Stimulated activated CD4-positive, alpha-beta T cell treated with anti-CD3 and anti-CD28 coated beads, Interleukin-4, amount 100 ng/mL, for 48 hours (primary cell): ENCODE results near the gene CHID1.

ENCODE experiments used
- DNase-seq, 2 donors: peaks; one replicate each; pipeline ENCODE4 v3.0.0-alpha.2; 2020; ENCODE audit warnings: low read depth in 2 of 2

The CHID1 gene

GRCh38 chr11:837189-837989, 73.2 kb downstream of the CHID1 start:
- no peak for DNase-seq

- DNase-seq: no peak
Observed at GRCh38 chr11:836700-837099, 73.9 kb downstream of the CHID1 start.

GRCh38 chr11:836274-836673, 74.3 kb downstream of the CHID1 start:
- no peak for DNase-seq

GRCh38 chr11:834371-835316, 76.0 kb downstream of the CHID1 start:
- no peak for DNase-seq

GRCh38 chr11:833849-834311, 76.7 kb downstream of the CHID1 start:
- DNase-seq: no peak

- DNase-seq: no peak
Observed at GRCh38 chr11:833114-833791, 77.4 kb downstream of the CHID1 start.

- peak in 1 of 2 donors; percentile 44 for DNase-seq
Observed at GRCh38 chr11:832529-833113, 78.0 kb downstream of the CHID1 start, which contains the start of gene CD151. Gene CD151 (plus strand): TSS chr11:832952. CDS start chr11:836070, 3,118 bp downstream.

GRCh38 chr11:831961-832528, 78.6 kb downstream of the CHID1 start:
- no peak for DNase-seq

GRCh38 chr11:831118-831864, 79.3 kb downstream of the CHID1 start:
- DNase-seq: no peak

- DNase-seq: peak; percentile 42 to 48
Observed at GRCh38 chr11:830295-831117, 80.1 kb downstream of the CHID1 start.

- DNase-seq: no peak
Observed at GRCh38 chr11:829847-830294, 80.7 kb downstream of the CHID1 start.

- no peak for DNase-seq
Observed at GRCh38 chr11:829176-829846, 81.3 kb downstream of the CHID1 start.

- DNase-seq: no peak
Observed at GRCh38 chr11:828506-829175, 82.0 kb downstream of the CHID1 start.

GRCh38 chr11:827897-828192, 82.8 kb downstream of the CHID1 start, which contains the start of gene CRACR2B:
Gene CRACR2B (plus strand): TSS chr11:827919. CDS start chr11:828608, 689 bp downstream.
- DNase-seq: no peak

GRCh38 chr11:827146-827896, 83.3 kb downstream of the CHID1 start:
- no peak for DNase-seq

GRCh38 chr11:826836-827145, 83.8 kb downstream of the CHID1 start:
- no peak for DNase-seq

GRCh38 chr11:826227-826621, 84.4 kb downstream of the CHID1 start:
- DNase-seq: no peak
